ENCODE data around the gene ZC3H18. TPM values are rescaled to one million over a fixed set of nuclear protein-coding genes. Genes with fewer than 3 reads are reported as not detected.
A peak's percentile ranks its signal among the peaks of the same experiment; 100 is the strongest.

ZC3H18 gene
- total RNA-seq, 1 donor from 2014 or later, result 48.9 TPM

- Mint-ChIP-seq H3K27ac (ENCODE audit: unreplicated experiment) (no peak overlapping the region), H3K27me3 (ENCODE audit: unreplicated experiment) (peaks cover 3% of the 10 kb centered on the region), H3K36me3 (ENCODE audit: unreplicated experiment) (no peaks in the 10 kb centered on the region), H3K9me3 (ENCODE audit: unreplicated experiment) (peaks cover 2% of the 10 kb centered on the region), H3K4me1 (ENCODE audit: low read depth, unreplicated experiment) (peaks cover 2% of the 10 kb centered on the region), H3K4me3 (ENCODE audit: unreplicated experiment) (peak overlapping the region; percentile 84)
- no peak for TF ChIP-seq CTCF (IDR thresholded peaks at IDR 0.05; ENCODE audit: partially characterized antibody, unreplicated experiment)
- no peak for DNase-seq
Observed at GRCh38 chr16:88569614-88569984, 604 bp upstream of the ZC3H18 start.

DNA sequence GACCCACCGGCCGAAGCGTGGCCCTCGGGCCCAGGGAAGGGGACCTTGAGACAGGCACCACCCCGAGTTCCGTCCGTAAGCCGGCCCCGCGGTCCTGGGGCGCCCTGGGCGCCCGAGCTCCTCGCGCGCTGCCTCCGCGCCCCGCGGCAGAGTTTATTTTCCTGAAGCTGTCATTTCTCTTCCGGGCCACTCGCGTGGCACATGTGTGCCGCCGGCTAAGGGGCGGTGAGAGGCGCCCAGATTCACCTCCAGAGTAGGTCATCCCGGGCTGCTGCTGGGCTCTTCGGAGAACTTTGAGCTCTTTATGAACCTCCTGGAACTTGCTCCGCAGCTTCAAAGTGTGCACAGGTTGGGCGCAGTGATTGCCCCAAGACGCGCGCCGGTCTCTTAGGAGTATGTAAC is 489 bp downstream of the ZC3H18 start:
- Mint-ChIP-seq H3K4me3 (ENCODE audit: unreplicated experiment) (peak overlapping the region; percentile 92), H3K9me3 (ENCODE audit: unreplicated experiment) (peaks cover 2% of the 10 kb centered on the region), H3K4me1 (ENCODE audit: low read depth, unreplicated experiment) (peaks cover 2% of the 10 kb centered on the region), H3K27ac (ENCODE audit: unreplicated experiment) (peak overlapping the region; percentile 43), H3K27me3 (ENCODE audit: unreplicated experiment) (peaks cover 3% of the 10 kb centered on the region), H3K36me3 (ENCODE audit: unreplicated experiment) (no peaks in the 10 kb centered on the region)
- TF ChIP-seq CTCF (IDR thresholded peaks at IDR 0.05; ENCODE audit: partially characterized antibody, unreplicated experiment), result no peak
- DNase-seq, result no peak

DNA sequence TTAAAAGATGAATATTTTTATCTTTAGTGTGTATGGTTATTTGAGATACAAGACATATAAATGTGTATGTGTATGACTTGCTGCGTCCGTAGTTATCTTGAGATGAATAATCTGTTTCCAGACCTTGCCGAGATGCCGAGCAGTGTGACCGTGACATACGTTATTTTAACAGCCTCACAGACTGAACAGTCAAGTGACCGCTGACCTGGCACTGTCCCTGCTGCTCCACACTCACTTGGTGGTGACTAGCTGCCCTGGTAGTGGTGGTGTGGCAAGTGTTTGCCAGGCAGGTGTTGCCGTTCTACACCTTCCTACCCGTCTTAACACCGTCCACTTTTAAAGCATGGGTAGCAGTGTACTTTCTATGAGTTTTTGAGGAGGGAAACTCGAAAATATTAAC is 5.0 kb downstream of the ZC3H18 start:
- no peaks in the 10 kb centered on the region for H3K4me1 Mint-ChIP-seq (ENCODE audit: low read depth, unreplicated experiment)
- no peak for DNase-seq
- peaks cover 4% of the 10 kb centered on the region for H3K9me3 Mint-ChIP-seq (ENCODE audit: unreplicated experiment)
- H3K27me3 Mint-ChIP-seq (ENCODE audit: unreplicated experiment), result peaks cover 5% of the 10 kb centered on the region
- H3K36me3 Mint-ChIP-seq (ENCODE audit: unreplicated experiment), result no peaks in the 10 kb centered on the region
- H3K4me3 Mint-ChIP-seq (ENCODE audit: unreplicated experiment), result no peak overlapping the region
- no peak for TF ChIP-seq CTCF (IDR thresholded peaks at IDR 0.05; ENCODE audit: partially characterized antibody, unreplicated experiment)
- H3K27ac Mint-ChIP-seq (ENCODE audit: unreplicated experiment), result no peak overlapping the region

DNA sequence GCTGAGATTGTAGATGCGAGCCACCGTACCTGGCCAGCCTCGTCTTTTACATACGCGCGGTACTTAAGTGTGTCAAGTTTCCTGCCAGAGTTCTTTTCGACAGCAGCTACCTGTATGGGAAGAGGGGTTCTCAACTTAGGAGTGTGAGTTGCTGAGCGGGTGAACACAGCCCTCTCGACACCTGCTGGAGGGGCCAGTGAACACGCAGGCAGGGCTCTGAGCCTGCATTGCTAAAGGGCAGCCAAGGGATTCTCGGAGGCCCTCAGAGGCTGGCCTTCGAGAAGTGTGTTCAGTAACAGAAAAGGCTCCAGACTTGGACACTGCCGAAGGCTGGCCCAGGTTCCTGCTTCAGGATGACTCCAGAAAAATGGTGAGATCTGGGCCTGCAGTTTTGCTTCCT is 6.1 kb downstream of the ZC3H18 start:
- H3K27me3 Mint-ChIP-seq (ENCODE audit: unreplicated experiment), result peaks cover 2% of the 10 kb centered on the region

GRCh38 chr16:88577166-88577565 is 7.0 kb downstream of the ZC3H18 start:
- no peak for DNase-seq
- H3K27me3 Mint-ChIP-seq (ENCODE audit: unreplicated experiment), result peaks cover 2% of the 10 kb centered on the region
- H3K4me1 Mint-ChIP-seq (ENCODE audit: low read depth, unreplicated experiment), result no peaks in the 10 kb centered on the region
- no peak overlapping the region for H3K4me3 Mint-ChIP-seq (ENCODE audit: unreplicated experiment)
- H3K27ac Mint-ChIP-seq (ENCODE audit: unreplicated experiment), result no peak overlapping the region
- no peak for TF ChIP-seq CTCF (IDR thresholded peaks at IDR 0.05; ENCODE audit: partially characterized antibody, unreplicated experiment)
- H3K36me3 Mint-ChIP-seq (ENCODE audit: unreplicated experiment), result no peaks in the 10 kb centered on the region
- H3K9me3 Mint-ChIP-seq (ENCODE audit: unreplicated experiment), result peaks cover 4% of the 10 kb centered on the region

More for the DNA sequence above, 6.1 kb downstream of the ZC3H18 start:
- Mint-ChIP-seq H3K36me3 (ENCODE audit: unreplicated experiment) (no peaks in the 10 kb centered on the region), H3K4me3 (ENCODE audit: unreplicated experiment) (no peak overlapping the region), H3K9me3 (ENCODE audit: unreplicated experiment) (peaks cover 2% of the 10 kb centered on the region), H3K27ac (ENCODE audit: unreplicated experiment) (no peak overlapping the region), H3K4me1 (ENCODE audit: low read depth, unreplicated experiment) (no peaks in the 10 kb centered on the region)
- DNase-seq, result no peak
- no peak for TF ChIP-seq CTCF (IDR thresholded peaks at IDR 0.05; ENCODE audit: partially characterized antibody, unreplicated experiment)
